HL-60 (cell line): ENCODE measurements around the gene ALDH3A1.

ENCODE experiments used
- DNase-seq, 2 experiments: peaks; one replicate each; pipeline ENCODE4 v3.0.0-alpha.2; 2010 to 2020; ENCODE audit warnings: low read depth in 1 of 2, low spot score in 1 of 2
- H3K27ac ChIP-seq: fragments of 250-450 bp; sonication (Bioruptor Pico); replicated peaks from 2 replicates; pipeline ENCODE4 v1.5.1; 2020; ENCODE audit warnings: mild to moderate bottlenecking, moderate library complexity
- H3K27me3 ChIP-seq: fragments of 250-450 bp; sonication (Bioruptor Pico); 2 replicates; pipeline ENCODE4 v1.5.1; 2021; ENCODE audit warnings: mild to moderate bottlenecking, moderate library complexity; ENCODE audit not compliant: insufficient read depth, poor library complexity, severe bottlenecking
- H3K4me3 ChIP-seq: replicated peaks from 2 replicates; pipeline ENCODE4 v1.5.1; 2011; ENCODE audit warnings: mild to moderate bottlenecking, control low read depth, low read length; ENCODE audit not compliant: insufficient read depth
- CTCF ChIP-seq: IDR thresholded peaks from one replicate; pipeline ENCODE4 v1.5.1; 2011; ENCODE audit warnings: low read length, control low read depth, inconsistent platforms; ENCODE audit not compliant: insufficient read depth
- GABPA ChIP-seq: IDR thresholded peaks from 2 replicates; pipeline ENCODE4 v1.6.1; 2012; ENCODE audit warnings: low read depth
- POLR2AphosphoS5 ChIP-seq: IDR thresholded peaks from 2 replicates; pipeline ENCODE4 v1.6.1; 2012; ENCODE audit warnings: low read depth
- REST ChIP-seq: IDR thresholded peaks from 2 replicates; pipeline ENCODE4 v1.6.1; 2012; ENCODE audit warnings: low read depth; ENCODE audit not compliant: insufficient replicate concordance
- SPI1 ChIP-seq: IDR thresholded peaks from 2 replicates; pipeline ENCODE4 v1.6.1; 2012; ENCODE audit warnings: low read depth, mild to moderate bottlenecking, borderline replicate concordance

The ALDH3A1 gene

GRCh38 chr17:19705771-19706770 is 42.0 kb downstream of the ALDH3A1 start:
- no peaks in the 10 kb centered on the region for H3K27me3 ChIP-seq
- no peak for DNase-seq
- H3K4me3 ChIP-seq = no peak overlapping the region
- no peak overlapping the region for H3K27ac ChIP-seq
- TF ChIP-seq CTCF = no peak
- no peak for TF ChIP-seq POLR2AphosphoS5
- no peak for TF ChIP-seq REST
- no peak for TF ChIP-seq GABPA
- no peak for TF ChIP-seq SPI1

- H3K27me3 ChIP-seq = no peaks in the 10 kb centered on the region
- H3K4me3 ChIP-seq = no peak overlapping the region
- TF ChIP-seq REST = no peak
- no peak for TF ChIP-seq SPI1
- H3K27ac ChIP-seq = no peak overlapping the region
- no peak for DNase-seq
Measured at GRCh38 chr17:19705201-19705600, 42.9 kb downstream of the ALDH3A1 start.

GRCh38 chr17:19703828-19704613 is 44.1 kb downstream of the ALDH3A1 start:
- Histone ChIP-seq H3K4me3 (no peak overlapping the region), H3K27me3 (no peaks in the 10 kb centered on the region), H3K27ac (no peak overlapping the region)
- no peak for DNase-seq
- no peak for TF ChIP-seq SPI1
- TF ChIP-seq CTCF = no peak
- TF ChIP-seq POLR2AphosphoS5 = no peak
- TF ChIP-seq GABPA = no peak
- TF ChIP-seq REST = no peak
